ENCODE data around the gene POP7. TPM values are rescaled to one million over a fixed set of nuclear protein-coding genes. Genes with fewer than 3 reads are reported as not detected.

The POP7 gene
- total RNA-seq, 4 donors from 2014 or later = 23.9 to 38.1 (median 29.7) TPM

GRCh38 chr7:100680576-100681271, 25.2 kb upstream of the POP7 start:
- H3K9me3 ChIP-seq = no peaks in the 10 kb centered on the region
- no peaks in the 10 kb centered on the region for H3K27me3 ChIP-seq
- H3K4me1 ChIP-seq = peaks cover 0 to 35% (median 0%) of the 10 kb centered on the region in 4 donors
- H3K4me3 ChIP-seq = no peak overlapping the region
- DNase-seq = peak in 1 of 3 donors; percentile 49
- no peak for TF ChIP-seq POLR2A (IDR thresholded peaks at IDR 0.05)
- TF ChIP-seq, protein P1, sequence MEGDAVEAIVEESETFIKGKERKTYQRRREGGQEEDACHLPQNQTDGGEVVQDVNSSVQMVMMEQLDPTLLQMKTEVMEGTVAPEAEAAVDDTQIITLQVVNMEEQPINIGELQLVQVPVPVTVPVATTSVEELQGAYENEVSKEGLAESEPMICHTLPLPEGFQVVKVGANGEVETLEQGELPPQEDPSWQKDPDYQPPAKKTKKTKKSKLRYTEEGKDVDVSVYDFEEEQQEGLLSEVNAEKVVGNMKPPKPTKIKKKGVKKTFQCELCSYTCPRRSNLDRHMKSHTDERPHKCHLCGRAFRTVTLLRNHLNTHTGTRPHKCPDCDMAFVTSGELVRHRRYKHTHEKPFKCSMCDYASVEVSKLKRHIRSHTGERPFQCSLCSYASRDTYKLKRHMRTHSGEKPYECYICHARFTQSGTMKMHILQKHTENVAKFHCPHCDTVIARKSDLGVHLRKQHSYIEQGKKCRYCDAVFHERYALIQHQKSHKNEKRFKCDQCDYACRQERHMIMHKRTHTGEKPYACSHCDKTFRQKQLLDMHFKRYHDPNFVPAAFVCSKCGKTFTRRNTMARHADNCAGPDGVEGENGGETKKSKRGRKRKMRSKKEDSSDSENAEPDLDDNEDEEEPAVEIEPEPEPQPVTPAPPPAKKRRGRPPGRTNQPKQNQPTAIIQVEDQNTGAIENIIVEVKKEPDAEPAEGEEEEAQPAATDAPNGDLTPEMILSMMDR (IDR thresholded peaks at IDR 0.05) = no peak
- H3K27ac ChIP-seq = peak overlapping the region; percentile 22 to 43 (median 31)
- peaks cover 0 to 94% (median 0%) of the 10 kb centered on the region in 3 donors for H3K36me3 ChIP-seq

DNA sequence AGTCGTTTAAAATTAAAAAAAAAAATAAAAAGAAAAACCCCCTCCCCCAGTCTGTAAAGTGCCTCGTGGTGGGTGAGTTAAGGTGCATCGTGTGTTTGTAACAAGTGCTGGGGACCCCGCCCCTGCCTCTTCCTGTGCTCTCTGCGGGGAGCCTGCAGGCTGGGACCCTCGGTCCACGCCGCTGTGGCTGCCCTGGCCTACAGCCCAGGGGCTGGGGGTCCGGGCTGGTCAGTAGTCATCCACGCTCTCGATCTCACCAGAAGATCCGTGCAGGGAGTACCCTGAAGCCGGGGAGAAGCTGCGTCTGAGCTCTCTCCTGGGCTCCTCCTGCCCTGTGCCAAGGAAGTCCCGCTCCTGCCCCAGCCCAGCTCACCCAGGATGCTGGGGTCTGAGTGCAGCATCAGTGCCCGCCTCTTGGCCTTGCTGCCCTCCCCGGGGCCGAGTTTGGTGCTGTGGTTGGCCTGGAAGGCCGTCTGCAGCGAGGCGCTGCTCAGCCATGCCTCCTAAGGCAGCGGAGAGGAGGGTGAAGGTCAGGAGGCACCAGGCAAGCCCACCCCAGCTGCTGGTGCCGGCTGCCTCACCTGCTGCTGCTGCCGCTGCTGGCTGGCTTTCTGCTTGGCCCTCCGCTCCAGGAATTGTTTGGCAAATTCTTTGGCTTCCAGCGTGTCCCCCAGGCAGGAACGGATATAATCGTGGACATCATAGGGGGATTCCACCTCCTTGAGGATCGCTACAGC, 24.3 kb upstream of the POP7 start:
- TF ChIP-seq, protein P1 (IDR thresholded peaks at IDR 0.05) = no peak
- TF ChIP-seq POLR2A (IDR thresholded peaks at IDR 0.05) = no peak
- H3K27ac ChIP-seq = no peak overlapping the region
- no peaks in the 10 kb centered on the region for H3K27me3 ChIP-seq
- DNase-seq = peak in 1 of 3 donors; percentile 47
- H3K4me1 ChIP-seq = peaks cover 0 to 26% (median 0%) of the 10 kb centered on the region in 4 donors
- no peaks in the 10 kb centered on the region for H3K9me3 ChIP-seq
- H3K36me3 ChIP-seq = peaks cover 0 to 100% (median 0%) of the 10 kb centered on the region in 3 donors
- no peak overlapping the region for H3K4me3 ChIP-seq

DNA sequence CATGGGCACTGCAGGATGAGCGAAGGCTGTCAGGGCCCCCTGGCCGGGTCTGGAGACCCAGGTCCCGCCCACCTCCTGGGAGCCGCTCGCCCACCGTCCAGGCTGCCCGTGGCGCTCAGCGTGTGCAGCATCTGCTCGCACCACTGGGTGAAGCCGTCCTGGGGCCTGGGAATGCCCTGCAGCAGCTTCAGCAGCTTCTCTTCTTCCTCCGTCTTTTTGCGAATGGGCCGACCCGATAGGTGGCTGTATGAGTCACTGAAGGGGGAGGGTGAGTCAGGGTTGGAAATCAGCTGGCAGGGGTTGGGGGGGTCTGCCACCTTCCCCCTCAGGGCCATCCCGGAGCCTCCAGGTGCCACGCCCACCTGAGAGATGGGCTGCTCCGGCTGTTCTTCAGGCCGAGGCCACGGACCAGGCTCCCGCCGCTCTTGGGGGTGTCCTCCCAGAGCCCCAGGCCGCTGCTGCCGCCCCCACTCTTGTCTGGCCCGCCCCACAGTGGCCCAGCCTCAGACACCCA, 23.6 kb upstream of the POP7 start:
- Histone ChIP-seq H3K27me3 (no peaks in the 10 kb centered on the region), H3K27ac (no peak overlapping the region), H3K4me3 (no peak overlapping the region), H3K4me1 (peaks cover 0 to 21% (median 0%) of the 10 kb centered on the region in 4 donors), H3K36me3 (peaks cover 0 to 100% (median 0%) of the 10 kb centered on the region in 3 donors), H3K9me3 (no peaks in the 10 kb centered on the region)
- DNase-seq = peak in 1 of 3 donors; percentile 49
- TF ChIP-seq POLR2A (IDR thresholded peaks at IDR 0.05) = no peak
- TF ChIP-seq, protein P1 (IDR thresholded peaks at IDR 0.05) = no peak

DNA sequence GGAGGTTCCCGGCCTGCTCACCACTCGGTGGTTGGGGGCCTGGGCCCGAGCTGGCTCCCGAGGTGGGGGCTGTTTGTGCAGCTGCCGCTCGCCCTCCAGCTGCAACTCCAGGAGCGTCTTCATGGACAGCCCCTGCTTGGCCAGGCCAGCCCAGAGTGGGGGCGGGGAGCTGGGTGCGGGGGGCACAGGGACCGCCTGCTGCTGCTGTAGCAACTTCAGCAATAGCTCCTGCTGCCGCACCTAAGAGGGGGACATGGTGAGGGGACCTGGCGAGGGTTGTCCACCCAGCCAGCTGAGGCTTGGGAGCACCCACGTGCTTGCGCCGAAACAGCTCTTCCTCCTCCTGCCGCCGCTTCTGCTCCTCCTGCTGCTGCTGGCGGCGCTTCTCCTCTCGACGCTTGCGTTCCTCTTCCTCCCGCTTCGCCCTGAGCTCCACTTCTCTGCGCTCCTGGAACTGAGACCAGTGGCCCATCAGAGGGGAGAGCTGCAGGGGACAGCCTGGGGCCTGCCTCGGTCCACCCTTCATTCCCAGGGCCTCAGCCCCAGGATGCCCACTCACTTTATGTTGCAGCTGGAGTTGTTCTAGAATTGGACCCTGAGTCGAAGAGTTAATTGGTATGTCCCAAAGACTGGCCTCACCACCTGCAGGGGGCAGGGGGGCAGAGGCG, 22.8 kb upstream of the POP7 start:
- no peak for DNase-seq
- Histone ChIP-seq H3K27ac (no peak overlapping the region), H3K4me3 (no peak overlapping the region), H3K4me1 (peaks cover 0 to 14% (median 0%) of the 10 kb centered on the region in 4 donors), H3K36me3 (peaks cover 0 to 100% (median 0%) of the 10 kb centered on the region in 3 donors), H3K9me3 (no peaks in the 10 kb centered on the region), H3K27me3 (no peaks in the 10 kb centered on the region)
- no peak for TF ChIP-seq POLR2A (IDR thresholded peaks at IDR 0.05)
- TF ChIP-seq, protein P1 (IDR thresholded peaks at IDR 0.05) = no peak

All from Peyer's patch (tissue), 4 donors.